GM12878 (cell line): ENCODE measurements around the gene YWHAH. TPM values are rescaled to one million over a fixed set of nuclear protein-coding genes. Genes with fewer than 3 reads are reported as not detected.
A peak's percentile ranks its signal among the peaks of the same experiment; 100 is the strongest.

Experiments
- CEBPB ChIP-seq, 2 experiments: fragments of 150-350 bp in 1 of 2; IDR thresholded peaks; 2 replicates each; pipeline ENCODE4 v1.6.1; 2012 to 2014; ENCODE audit warnings: low read depth in 2 of 2, low read length in 2 of 2, borderline replicate concordance in 1 of 2, inconsistent platforms in 1 of 2
- EGR1 ChIP-seq, 2 experiments: IDR thresholded peaks; 1 replicate in 1 of 2; 2 replicates in 1 of 2; pipeline ENCODE4 v1.6.1; 2011 to 2012; ENCODE audit warnings: low read depth in 2 of 2, low read length in 2 of 2, borderline replicate concordance in 1 of 2, mild to moderate bottlenecking in 1 of 2, moderate library complexity in 1 of 2
- HSF1 ChIP-seq: fragments of 150-350 bp; IDR thresholded peaks from 2 replicates; pipeline ENCODE4 v1.6.1; 2014; ENCODE audit warnings: mild to moderate bottlenecking, low read depth, low read length
- MTA3 ChIP-seq: IDR thresholded peaks from 2 replicates; pipeline ENCODE4 v1.6.1; 2012; ENCODE audit warnings: low read length, inconsistent platforms, borderline replicate concordance
- NBN ChIP-seq: fragments of 450-650 bp; IDR thresholded peaks from 2 replicates; pipeline ENCODE4 v1.6.1; 2016
- NFXL1 ChIP-seq: fragments of 450-650 bp; IDR thresholded peaks from 2 replicates; pipeline ENCODE4 v1.6.1; 2017; ENCODE audit warnings: antibody characterized with exemption, mild to moderate bottlenecking, borderline replicate concordance
- NR2F1 ChIP-seq: fragments of 450-650 bp; conservative IDR thresholded peaks from 2 replicates; pipeline ENCODE4 v1.6.1; 2017; ENCODE audit warnings: mild to moderate bottlenecking
- POU2F2 ChIP-seq: IDR thresholded peaks from 3 replicates; pipeline ENCODE4 v1.6.1; 2011; ENCODE audit warnings: low read depth, mild to moderate bottlenecking, low read length, borderline replicate concordance
- RAD51 ChIP-seq: fragments of 450-650 bp; IDR thresholded peaks from 2 replicates; pipeline ENCODE4 v1.6.1; 2016; ENCODE audit warnings: moderate library complexity, mild to moderate bottlenecking, inconsistent platforms
- SPI1 ChIP-seq: IDR thresholded peaks from 2 replicates; pipeline ENCODE4 v1.6.1; 2011; ENCODE audit warnings: low read depth, mild to moderate bottlenecking, low read length, moderate library complexity, borderline replicate concordance; ENCODE audit not compliant: insufficient read depth
- SRF ChIP-seq, 2 experiments: IDR thresholded peaks; 2 replicates each; pipeline ENCODE4 v1.6.1; 2011; ENCODE audit warnings: low read depth in 2 of 2, low read length in 2 of 2, mild to moderate bottlenecking in 1 of 2, moderate library complexity in 1 of 2
- SUZ12 ChIP-seq: fragments of 200-600 bp; sonication (generic); IDR thresholded peaks from one replicate; pipeline ENCODE4 v1.6.1; 2018; ENCODE audit warnings: antibody characterized with exemption, mild to moderate bottlenecking; ENCODE audit not compliant: unreplicated experiment
- YY1 ChIP-seq: IDR thresholded peaks from 2 replicates; pipeline ENCODE4 v1.6.1; 2011; ENCODE audit warnings: low read depth, mild to moderate bottlenecking, low read length
- ZBTB40 ChIP-seq: fragments of 450-650 bp; IDR thresholded peaks from 2 replicates; pipeline ENCODE4 v1.6.1; 2016; ENCODE audit warnings: mild to moderate bottlenecking, moderate library complexity, borderline replicate concordance
- ZNF217 ChIP-seq: fragments of 450-650 bp; IDR thresholded peaks from 2 replicates; pipeline ENCODE4 v1.6.1; 2017; ENCODE audit warnings: antibody characterized with exemption, mild to moderate bottlenecking
- polyA plus RNA-seq, 11 experiments: library from polyadenylated mRNA; depleted of rRNA in 4 of 11; unstranded in 6 of 11; stranded (reverse) in 5 of 11; fragments of >200 nt; fragmentation: Nextera tagmentation in 4 of 11; fragmentation: Illumina TruSeq in 1 of 11; extraction: Ambion mirVana in 4 of 11; extraction: Trizol in 1 of 11; gene quantifications; 1 replicate in 1 of 11; 2 replicates in 10 of 11; pipeline versions ENCODE4 v1.2.1 to v1.2.3, GENCODE V29; 2011 to 2016; ENCODE audit warnings: inconsistent platforms in 2 of 11, missing spikeins in 2 of 11, low read depth in 1 of 11
- total RNA-seq, 4 experiments: library from RNA; depleted of rRNA in 3 of 4; stranded (reverse); fragments of >200 nt in 3 of 4; fragmentation: Illumina TruSeq in 1 of 4; extraction: Trizol in 1 of 4; gene quantifications; 2 replicates each; pipeline versions ENCODE4 v1.2.1 to v1.2.3, GENCODE V29; 2013 to 2021
- TF ChIP-seq, protein P1 (sequence below): IDR thresholded peaks from 2 replicates; pipeline ENCODE4 v1.6.1; 2011; ENCODE audit warnings: mild to moderate bottlenecking, low read depth, low read length, moderate library complexity; ENCODE audit not compliant: insufficient replicate concordance
- TF ChIP-seq, protein P2 (sequence below): fragments of 450-650 bp; IDR thresholded peaks from 2 replicates; pipeline ENCODE4 v1.6.1; 2017; ENCODE audit warnings: antibody characterized with exemption, mild to moderate bottlenecking, moderate library complexity

The YWHAH gene
- total and polyA plus RNA-seq, 10 of the 15 experiments (the other 5 are each of a cell fraction or from before 2014, with no cell fraction given), result 34.2 to 197 (median 115) TPM

- no peak for TF ChIP-seq ZBTB40
- TF ChIP-seq, protein P1, sequence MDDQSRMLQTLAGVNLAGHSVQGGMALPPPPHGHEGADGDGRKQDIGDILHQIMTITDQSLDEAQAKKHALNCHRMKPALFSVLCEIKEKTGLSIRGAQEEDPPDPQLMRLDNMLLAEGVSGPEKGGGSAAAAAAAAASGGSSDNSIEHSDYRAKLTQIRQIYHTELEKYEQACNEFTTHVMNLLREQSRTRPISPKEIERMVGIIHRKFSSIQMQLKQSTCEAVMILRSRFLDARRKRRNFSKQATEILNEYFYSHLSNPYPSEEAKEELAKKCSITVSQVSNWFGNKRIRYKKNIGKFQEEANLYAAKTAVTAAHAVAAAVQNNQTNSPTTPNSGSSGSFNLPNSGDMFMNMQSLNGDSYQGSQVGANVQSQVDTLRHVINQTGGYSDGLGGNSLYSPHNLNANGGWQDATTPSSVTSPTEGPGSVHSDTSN, result no peak
- TF ChIP-seq MTA3, result no peak
- no peak for TF ChIP-seq NFXL1
- TF ChIP-seq RAD51, result no peak
- no peak; the same call in 2 of the 3 replicates for TF ChIP-seq POU2F2
- 0 out of 2 replicates have a peak, but pooled peaks have one; percentile 17 for TF ChIP-seq NBN
- TF ChIP-seq HSF1, result no peak
- no peak for TF ChIP-seq SUZ12
- TF ChIP-seq SPI1, result no peak
- TF ChIP-seq EGR1 (IDR thresholded peaks at IDR 0.05; ENCODE audit: borderline replicate concordance in 1 of 2, low read depth in 2 of 2, low read length in 2 of 2), result peak in 1 of 2 experiments; percentile 73; a peak in 2 of 3 replicates
- peak; percentile 31; the same call in 1 of the 2 replicates for TF ChIP-seq YY1
- TF ChIP-seq ZNF217, result 0 out of 2 replicates have a peak, but pooled peaks have one; percentile 16
- no peak for TF ChIP-seq SRF (IDR thresholded peaks at IDR 0.05; ENCODE audit: low read depth in 2 of 2, low read length in 2 of 2)
- no peak for TF ChIP-seq CEBPB (IDR thresholded peaks at IDR 0.05; ENCODE audit: borderline replicate concordance in 1 of 2, low read depth in 2 of 2, low read length in 2 of 2)
- TF ChIP-seq, protein P2, sequence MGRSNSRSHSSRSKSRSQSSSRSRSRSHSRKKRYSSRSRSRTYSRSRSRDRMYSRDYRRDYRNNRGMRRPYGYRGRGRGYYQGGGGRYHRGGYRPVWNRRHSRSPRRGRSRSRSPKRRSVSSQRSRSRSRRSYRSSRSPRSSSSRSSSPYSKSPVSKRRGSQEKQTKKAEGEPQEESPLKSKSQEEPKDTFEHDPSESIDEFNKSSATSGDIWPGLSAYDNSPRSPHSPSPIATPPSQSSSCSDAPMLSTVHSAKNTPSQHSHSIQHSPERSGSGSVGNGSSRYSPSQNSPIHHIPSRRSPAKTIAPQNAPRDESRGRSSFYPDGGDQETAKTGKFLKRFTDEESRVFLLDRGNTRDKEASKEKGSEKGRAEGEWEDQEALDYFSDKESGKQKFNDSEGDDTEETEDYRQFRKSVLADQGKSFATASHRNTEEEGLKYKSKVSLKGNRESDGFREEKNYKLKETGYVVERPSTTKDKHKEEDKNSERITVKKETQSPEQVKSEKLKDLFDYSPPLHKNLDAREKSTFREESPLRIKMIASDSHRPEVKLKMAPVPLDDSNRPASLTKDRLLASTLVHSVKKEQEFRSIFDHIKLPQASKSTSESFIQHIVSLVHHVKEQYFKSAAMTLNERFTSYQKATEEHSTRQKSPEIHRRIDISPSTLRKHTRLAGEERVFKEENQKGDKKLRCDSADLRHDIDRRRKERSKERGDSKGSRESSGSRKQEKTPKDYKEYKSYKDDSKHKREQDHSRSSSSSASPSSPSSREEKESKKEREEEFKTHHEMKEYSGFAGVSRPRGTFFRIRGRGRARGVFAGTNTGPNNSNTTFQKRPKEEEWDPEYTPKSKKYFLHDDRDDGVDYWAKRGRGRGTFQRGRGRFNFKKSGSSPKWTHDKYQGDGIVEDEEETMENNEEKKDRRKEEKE, result 0 out of 2 replicates have a peak, but pooled peaks have one; percentile 56
- peak; percentile 70; the same call in 1 of the 2 replicates for TF ChIP-seq NR2F1
Observed at GRCh38 chr22:31944700-31945442, 536 bp downstream of the YWHAH start (continued).
